Gastroesophageal sphincter (tissue), 4 donors: ENCODE results near the gene ATP5MC2. TPM values are rescaled to one million over a fixed set of nuclear protein-coding genes. Genes with fewer than 3 reads are reported as not detected.
"Not testable (repeated sequence)": the region's sequence is repeated elsewhere in the genome, so short reads cannot be mapped to it uniquely, and the experiment has no call there.

ENCODE experiments used
- ATAC-seq: fragments of 150-250 bp; one replicate; pipeline ENCODE4 v1.9.1; 2016; ENCODE audit warnings: mild to moderate bottlenecking, moderate library complexity
- H3K27ac ChIP-seq, 4 donors: fragments of 200-600 bp; sonication (generic) in 3 of 4; 1 replicate in 3 of 4; 2 replicates in 1 of 4; pipeline ENCODE4 v1.5.1; 2016 to 2019
- H3K27me3 ChIP-seq: fragments of 200-600 bp; sonication (generic); one replicate; pipeline ENCODE4 v1.5.1; 2019
- H3K36me3 ChIP-seq, 2 donors: fragments of 200-600 bp; sonication (generic); one replicate each; pipeline ENCODE4 v1.5.1; 2019; ENCODE audit warnings: control low read depth in 1 of 2
- H3K4me1 ChIP-seq, 3 donors: fragments of 200-600 bp; sonication (generic); 1 replicate in 2 of 3; 2 replicates in 1 of 3; pipeline ENCODE4 v1.5.1; 2016 to 2019; ENCODE audit warnings: control low read depth in 2 of 3
- H3K4me3 ChIP-seq, 2 donors: fragments of 200-600 bp; sonication (generic); one replicate each; pipeline ENCODE4 v1.5.1; 2019; ENCODE audit warnings: mild to moderate bottlenecking in 1 of 2, moderate library complexity in 1 of 2
- H3K9me3 ChIP-seq, 3 donors: fragments of 200-600 bp; sonication (generic); one replicate each; pipeline ENCODE4 v1.5.1; 2017 to 2019; ENCODE audit warnings: control low read depth in 2 of 3
- EP300 ChIP-seq: sonication (generic); formaldehyde crosslinking; IDR thresholded peaks from one replicate; pipeline ENCODE4 v1.6.1; 2017; ENCODE audit warnings: antibody characterized with exemption, mild to moderate bottlenecking
- POLR2A ChIP-seq, 2 donors: fragments of 450-650 bp; IDR thresholded peaks; one replicate each; pipeline ENCODE4 v1.6.1; 2017; ENCODE audit warnings: antibody characterized with exemption in 2 of 2, mild to moderate bottlenecking in 2 of 2, moderate library complexity in 1 of 2
- POLR2AphosphoS5 ChIP-seq: sonication (generic); formaldehyde crosslinking; IDR thresholded peaks from one replicate; pipeline ENCODE4 v1.6.1; 2017; ENCODE audit warnings: antibody characterized with exemption
- WGBS, 2 donors: methylation state at CpG; one replicate each; pipeline ENCODE4 v1.1.5; 2018; ENCODE audit warnings: low coverage in 1 of 2; 5-methylcytosine and 5-hydroxymethylcytosine counted together
- total RNA-seq, 4 donors: library from RNA; depleted of rRNA; stranded (reverse); fragments of >200 nt; gene quantifications; one replicate each; pipeline ENCODE4 v1.1.0, GENCODE V29; 2016
- TF ChIP-seq, protein P1 (sequence below), 4 experiments: fragments of 200-600 bp in 2 of 4; fragments of 450-650 bp in 2 of 4; sonication (generic) in 1 of 4; IDR thresholded peaks; one replicate each; pipeline ENCODE4 v1.5.1; 2017 to 2019; ENCODE audit warnings: antibody characterized with exemption in 4 of 4, mild to moderate bottlenecking in 2 of 4, moderate library complexity in 2 of 4

Gene ATP5MC2
- total RNA-seq, result 100 to 1,000 TPM; 197 to 324 (median 245) TPM

DNA sequence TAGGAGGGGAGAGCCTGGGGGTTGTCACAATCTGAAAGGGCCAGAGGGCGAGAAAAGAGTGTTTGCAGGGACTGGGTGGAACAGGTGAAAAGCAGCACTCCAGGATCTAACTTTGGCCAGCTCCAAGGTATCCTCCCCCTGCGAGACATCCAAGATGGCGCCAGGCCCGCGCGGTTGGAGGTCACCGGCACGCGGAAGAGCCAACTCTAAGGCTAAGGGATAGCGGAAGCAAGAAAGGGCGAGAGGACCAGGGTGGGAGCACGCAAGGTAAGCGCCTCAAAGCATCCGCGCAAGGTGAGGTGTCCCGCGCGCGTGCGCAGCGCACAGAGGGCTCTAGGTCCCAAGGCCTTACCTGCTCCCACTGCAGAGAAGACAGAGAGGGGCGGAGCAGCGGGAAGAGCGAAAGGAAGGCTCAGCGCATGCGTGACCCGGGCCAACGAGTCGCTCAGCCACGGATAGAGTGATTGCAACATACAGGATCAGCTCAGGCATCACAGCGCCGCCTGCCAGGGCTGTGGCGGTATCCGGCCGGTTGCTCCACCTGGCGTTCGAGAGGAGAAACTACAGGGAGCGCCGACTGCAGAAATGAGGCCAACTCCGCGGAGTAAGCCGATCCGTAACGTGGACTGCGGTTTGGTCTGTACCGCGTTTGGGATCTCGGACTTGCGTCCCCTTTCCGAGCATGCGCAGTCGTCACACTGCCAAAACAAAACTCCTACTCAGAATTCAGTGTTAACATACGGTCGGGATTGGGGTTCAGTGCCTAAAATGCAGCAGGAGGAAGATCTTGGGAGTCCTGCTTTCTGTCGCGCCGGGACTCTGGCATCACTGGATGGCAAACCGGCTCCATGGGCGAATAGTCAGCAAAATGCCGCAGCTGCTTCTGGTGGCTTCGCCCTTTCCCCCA is at the start of gene ATP5MC2:
ATP5MC2 (minus strand) TSS at position 383 of the 907 bp plus-strand sequence. CDS start 3,469 bp downstream, outside the sequence.
- Histone ChIP-seq H3K4me3 (peak within 1 kb of the TSS; percentile 50 to 75), H3K27ac (peak within 1 kb of the TSS; percentile 95 to 99 (median 98)), H3K27me3 (no peaks in the 10 kb centered on the region), H3K9me3 (no peaks in the 10 kb centered on the region), H3K4me1 (peaks cover 3 to 63% (median 9%) of the 10 kb centered on the region in 3 donors), H3K36me3 (peaks cover 0 to 27% of the 10 kb centered on the region in 2 donors)
- ATAC-seq, result peak; percentile 96
- WGBS, 2 donors, result 0% methylated on average over 1 to 13 of the region's 61 CpGs
- TF ChIP-seq POLR2AphosphoS5 (peak; percentile 74), EP300 (no peak), POLR2A (IDR thresholded peaks at IDR 0.05) (peak; percentile 11 to 27)
- TF ChIP-seq, protein P1, sequence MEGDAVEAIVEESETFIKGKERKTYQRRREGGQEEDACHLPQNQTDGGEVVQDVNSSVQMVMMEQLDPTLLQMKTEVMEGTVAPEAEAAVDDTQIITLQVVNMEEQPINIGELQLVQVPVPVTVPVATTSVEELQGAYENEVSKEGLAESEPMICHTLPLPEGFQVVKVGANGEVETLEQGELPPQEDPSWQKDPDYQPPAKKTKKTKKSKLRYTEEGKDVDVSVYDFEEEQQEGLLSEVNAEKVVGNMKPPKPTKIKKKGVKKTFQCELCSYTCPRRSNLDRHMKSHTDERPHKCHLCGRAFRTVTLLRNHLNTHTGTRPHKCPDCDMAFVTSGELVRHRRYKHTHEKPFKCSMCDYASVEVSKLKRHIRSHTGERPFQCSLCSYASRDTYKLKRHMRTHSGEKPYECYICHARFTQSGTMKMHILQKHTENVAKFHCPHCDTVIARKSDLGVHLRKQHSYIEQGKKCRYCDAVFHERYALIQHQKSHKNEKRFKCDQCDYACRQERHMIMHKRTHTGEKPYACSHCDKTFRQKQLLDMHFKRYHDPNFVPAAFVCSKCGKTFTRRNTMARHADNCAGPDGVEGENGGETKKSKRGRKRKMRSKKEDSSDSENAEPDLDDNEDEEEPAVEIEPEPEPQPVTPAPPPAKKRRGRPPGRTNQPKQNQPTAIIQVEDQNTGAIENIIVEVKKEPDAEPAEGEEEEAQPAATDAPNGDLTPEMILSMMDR (IDR thresholded peaks at IDR 0.05), result peak; percentile 81 to 100 (median 98)

DNA sequence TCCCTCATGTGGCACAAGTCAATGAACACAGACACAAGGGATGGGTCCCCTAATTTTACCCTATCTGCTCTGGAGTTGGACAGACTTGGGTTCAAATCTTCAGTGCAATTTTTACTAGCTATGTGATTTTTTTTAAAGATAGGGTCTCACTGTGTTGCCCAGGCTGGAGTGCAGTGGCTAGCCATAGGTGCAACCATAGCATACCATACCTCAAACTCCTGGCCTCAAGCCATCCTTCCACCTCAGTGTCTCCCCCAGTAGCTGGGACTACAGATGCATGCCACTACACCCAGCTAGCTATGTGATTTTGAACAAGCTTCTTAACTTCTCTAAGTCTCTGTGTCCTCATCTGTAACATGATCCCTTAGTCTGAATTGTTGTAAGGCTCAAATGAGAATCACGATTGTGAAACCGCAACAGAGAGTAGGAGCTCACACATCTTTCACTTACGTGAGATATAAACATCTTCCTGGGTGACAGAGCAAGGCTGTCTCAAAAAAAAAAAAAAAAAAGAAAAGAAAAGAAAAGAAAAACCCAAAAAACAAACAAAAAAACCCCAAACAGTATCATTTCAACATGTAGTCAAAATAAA is 46.7 kb upstream of the ATP5MC2 start:
- H3K4me3 ChIP-seq, result no peak overlapping the region
- H3K4me1 ChIP-seq, result peaks cover 3 to 23% (median 10%) of the 10 kb centered on the region in 3 donors
- 86% methylated on average over 3 of the region's 3 CpGs; no CpG with 5 or more reads in 1 of the 2 donors for WGBS, 2 donors
- ATAC-seq, result no peak
- H3K9me3 ChIP-seq, result no peaks in the 10 kb centered on the region
- no peak for TF ChIP-seq POLR2A (IDR thresholded peaks at IDR 0.05)
- TF ChIP-seq EP300, result no peak
- TF ChIP-seq, protein P1 (IDR thresholded peaks at IDR 0.05), result no peak
- no peak for TF ChIP-seq POLR2AphosphoS5
- H3K27ac ChIP-seq, result no peak overlapping the region
- peaks cover 0 to 82% of the 10 kb centered on the region in 2 donors for H3K36me3 ChIP-seq
- H3K27me3 ChIP-seq, result no peaks in the 10 kb centered on the region

DNA sequence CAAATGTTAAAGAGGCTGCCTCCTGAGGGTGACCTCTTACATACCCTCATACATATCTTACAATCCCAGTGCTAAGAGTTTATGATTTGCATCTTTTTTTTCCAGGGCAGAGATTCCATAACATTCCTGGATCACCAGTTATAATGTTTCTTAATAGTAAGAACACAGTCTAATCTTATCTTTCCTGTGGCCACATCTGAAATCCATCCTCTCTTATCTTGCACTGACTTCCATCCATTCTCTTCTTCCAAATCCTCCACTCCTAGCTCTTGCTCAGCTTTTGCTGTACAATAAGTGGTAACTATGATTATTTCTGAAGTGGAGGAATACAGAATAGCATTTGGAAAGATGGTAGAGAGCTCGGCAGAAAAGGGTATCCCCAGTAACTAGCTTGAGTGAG is 45.1 kb upstream of the ATP5MC2 start:
- Histone ChIP-seq H3K4me1 (peaks cover 3 to 14% (median 8%) of the 10 kb centered on the region in 3 donors), H3K9me3 (no peaks in the 10 kb centered on the region), H3K27me3 (no peaks in the 10 kb centered on the region), H3K27ac (no peak overlapping the region), H3K36me3 (peaks cover 0 to 98% of the 10 kb centered on the region in 2 donors), H3K4me3 (no peak overlapping the region)
- TF ChIP-seq, protein P1 (IDR thresholded peaks at IDR 0.05), result no peak
- TF ChIP-seq POLR2A (IDR thresholded peaks at IDR 0.05), result no peak
- no CpG with 5 or more reads among the region's 1 CpG for WGBS, 2 donors
- ATAC-seq, result no peak

DNA sequence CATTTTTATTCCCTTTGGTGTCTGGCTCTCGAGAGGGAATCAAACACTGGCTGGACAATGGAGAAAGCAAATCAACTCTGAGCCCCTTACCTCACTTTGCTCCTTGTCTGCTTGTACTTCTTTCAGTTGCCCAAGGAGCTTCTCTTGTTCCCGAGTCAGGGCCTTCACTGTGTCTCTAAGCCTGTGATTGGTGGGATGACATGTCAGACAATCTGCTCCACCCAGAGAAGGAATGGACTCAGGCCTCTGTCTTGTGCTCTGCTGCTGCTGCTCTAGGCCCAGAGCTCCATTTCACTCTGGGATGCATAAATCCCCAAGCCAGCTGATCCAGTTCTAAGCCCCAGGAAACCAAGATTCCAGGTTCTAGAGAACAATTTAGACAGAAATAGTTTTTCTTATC is 43.8 kb upstream of the ATP5MC2 start:
- 40 to 50% methylated on average over 1 to 2 of the region's 2 CpGs for WGBS, 2 donors
- no peak overlapping the region for H3K4me3 ChIP-seq
- H3K9me3 ChIP-seq, result no peaks in the 10 kb centered on the region
- TF ChIP-seq EP300, result no peak
- TF ChIP-seq POLR2AphosphoS5, result no peak
- TF ChIP-seq POLR2A (IDR thresholded peaks at IDR 0.05), result no peak
- TF ChIP-seq, protein P1 (IDR thresholded peaks at IDR 0.05), result no peak
- H3K27me3 ChIP-seq, result no peaks in the 10 kb centered on the region
- H3K36me3 ChIP-seq, result peaks cover 0 to 100% of the 10 kb centered on the region in 2 donors
- H3K4me1 ChIP-seq, result peaks cover 0 to under 1% (median 0%) of the 10 kb centered on the region in 3 donors
- no peak overlapping the region for H3K27ac ChIP-seq
- ATAC-seq, result no peak

DNA sequence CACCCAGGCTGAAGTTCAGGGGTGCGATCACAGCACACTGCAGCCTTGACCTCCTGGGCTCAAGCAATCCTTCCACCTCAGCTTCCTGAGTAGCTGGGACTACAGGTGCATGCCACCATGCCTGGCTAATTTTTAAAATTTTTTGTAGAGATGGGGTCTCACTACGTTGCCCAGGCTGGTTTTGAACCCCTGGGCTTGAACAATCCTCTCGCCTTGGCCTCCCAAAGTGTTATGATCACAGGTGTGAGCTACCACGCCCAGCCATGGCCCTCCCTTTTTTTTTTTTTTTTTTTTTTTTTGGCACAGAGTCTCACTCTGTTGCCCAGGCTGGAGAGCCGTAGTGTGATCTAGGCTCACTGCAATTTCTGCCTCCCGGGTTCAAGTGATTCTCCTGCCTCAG is 42.7 kb upstream of the ATP5MC2 start:
- not testable (repeated sequence) for H3K4me3 ChIP-seq, H3K27ac ChIP-seq, H3K27me3 ChIP-seq, ATAC-seq, H3K9me3 ChIP-seq, H3K4me1 ChIP-seq
- H3K36me3 ChIP-seq, result peaks cover 0 to 100% of the 10 kb centered on the region in 2 donors
- WGBS, 2 donors, result 85 to 90% methylated on average over 4 of the region's 6 CpGs
